Measurements from ENCODE around the gene FBXO48. TPM values are rescaled to one million over a fixed set of nuclear protein-coding genes. Genes with fewer than 3 reads are reported as not detected.

FBXO48 gene
- total and polyA plus RNA-seq, 2 experiments from 2014 or later = 1.1 to 1.3 TPM

DNA sequence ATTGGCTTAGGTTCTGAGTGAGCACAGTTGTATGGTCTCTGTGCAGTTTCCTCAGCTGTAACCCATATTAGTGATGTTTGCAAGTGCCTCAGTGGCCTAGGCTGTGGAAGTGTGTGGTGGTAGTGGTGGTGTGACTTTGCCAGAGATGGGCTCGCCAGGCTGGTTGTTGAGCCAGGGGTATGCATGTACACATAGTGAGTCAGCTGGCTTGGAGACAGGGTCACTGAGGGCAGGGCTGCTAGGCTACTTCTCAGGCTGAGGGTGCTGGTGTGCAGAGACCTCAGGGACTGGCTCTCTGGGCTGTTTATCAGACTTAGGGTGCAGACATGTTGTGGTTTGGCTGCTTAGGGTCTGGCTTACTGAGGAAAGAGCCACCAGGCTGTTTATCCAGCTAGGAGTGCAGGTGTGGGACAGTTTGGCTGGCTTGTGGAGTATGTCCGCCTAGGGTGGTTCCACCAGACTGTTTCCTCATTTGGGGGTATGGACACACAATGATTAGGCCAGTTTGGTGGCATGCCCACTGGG is 15.3 kb upstream of the FBXO48 start:
- Histone ChIP-seq H3K9me2 (ENCODE audit: insufficient read depth) (no peaks in the 10 kb centered on the region; the same call in 1 of the 2 replicates), H3K79me2 (replicated peaks; ENCODE audit: insufficient read depth) (peaks cover 6% of the 10 kb centered on the region; the same call in 1 of the 2 replicates), H3K4me1 (ENCODE audit: insufficient read depth) (no peaks in the 10 kb centered on the region), H4K20me1 (replicated peaks; ENCODE audit: insufficient read depth) (no peaks in the 10 kb centered on the region), H3K4me2 (no peak overlapping the region), H3K4me3 (no peak overlapping the region), H2AFZ (no peak overlapping the region), H3K27me3 (ENCODE audit: insufficient read depth) (no peaks in the 10 kb centered on the region), H3F3A (replicated peaks; ENCODE audit: low read depth) (no peaks in the 10 kb centered on the region), H3K27ac (ENCODE audit: low read depth) (no peak overlapping the region), H3K36me3 (ENCODE audit: insufficient read depth) (no peaks in the 10 kb centered on the region)
- Mint-ChIP-seq H3K27me3 (ENCODE audit: insufficient read depth, low read depth, poor library complexity) (no peaks in the 10 kb centered on the region), H3K9me3 (no peaks in the 10 kb centered on the region), H3K4me1 (peaks cover 8% of the 10 kb centered on the region; the same call in 2 of the 3 replicates), H3K36me3 (ENCODE audit: low read depth) (no peaks in the 10 kb centered on the region), H3K4me3 (no peak overlapping the region), H3K27ac (no peak overlapping the region)
- TF ChIP-seq ZNF114 (CRISPR knock-in tag; IDR thresholded peaks at IDR 0.05) (no peak), POLR2AphosphoS5 (IDR thresholded peaks at IDR 0.05; ENCODE audit: low read depth) (no peak), JUNB (IDR thresholded peaks at IDR 0.05; ENCODE audit: unreplicated experiment) (no peak), EZH2 (IDR thresholded peaks at IDR 0.05; ENCODE audit: low read depth, unreplicated experiment) (no peak), NANOG (IDR thresholded peaks at IDR 0.05; ENCODE audit: borderline replicate concordance) (no peak), EZH2phosphoT487 (IDR thresholded peaks at IDR 0.05; ENCODE audit: unreplicated experiment) (no peak), CREB1 (CRISPR knock-in tag; IDR thresholded peaks at IDR 0.05; ENCODE audit: low read depth) (no peak)
- TF ChIP-seq, protein P1, sequence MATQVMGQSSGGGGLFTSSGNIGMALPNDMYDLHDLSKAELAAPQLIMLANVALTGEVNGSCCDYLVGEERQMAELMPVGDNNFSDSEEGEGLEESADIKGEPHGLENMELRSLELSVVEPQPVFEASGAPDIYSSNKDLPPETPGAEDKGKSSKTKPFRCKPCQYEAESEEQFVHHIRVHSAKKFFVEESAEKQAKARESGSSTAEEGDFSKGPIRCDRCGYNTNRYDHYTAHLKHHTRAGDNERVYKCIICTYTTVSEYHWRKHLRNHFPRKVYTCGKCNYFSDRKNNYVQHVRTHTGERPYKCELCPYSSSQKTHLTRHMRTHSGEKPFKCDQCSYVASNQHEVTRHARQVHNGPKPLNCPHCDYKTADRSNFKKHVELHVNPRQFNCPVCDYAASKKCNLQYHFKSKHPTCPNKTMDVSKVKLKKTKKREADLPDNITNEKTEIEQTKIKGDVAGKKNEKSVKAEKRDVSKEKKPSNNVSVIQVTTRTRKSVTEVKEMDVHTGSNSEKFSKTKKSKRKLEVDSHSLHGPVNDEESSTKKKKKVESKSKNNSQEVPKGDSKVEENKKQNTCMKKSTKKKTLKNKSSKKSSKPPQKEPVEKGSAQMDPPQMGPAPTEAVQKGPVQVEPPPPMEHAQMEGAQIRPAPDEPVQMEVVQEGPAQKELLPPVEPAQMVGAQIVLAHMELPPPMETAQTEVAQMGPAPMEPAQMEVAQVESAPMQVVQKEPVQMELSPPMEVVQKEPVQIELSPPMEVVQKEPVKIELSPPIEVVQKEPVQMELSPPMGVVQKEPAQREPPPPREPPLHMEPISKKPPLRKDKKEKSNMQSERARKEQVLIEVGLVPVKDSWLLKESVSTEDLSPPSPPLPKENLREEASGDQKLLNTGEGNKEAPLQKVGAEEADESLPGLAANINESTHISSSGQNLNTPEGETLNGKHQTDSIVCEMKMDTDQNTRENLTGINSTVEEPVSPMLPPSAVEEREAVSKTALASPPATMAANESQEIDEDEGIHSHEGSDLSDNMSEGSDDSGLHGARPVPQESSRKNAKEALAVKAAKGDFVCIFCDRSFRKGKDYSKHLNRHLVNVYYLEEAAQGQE (IDR thresholded peaks at IDR 0.05; ENCODE audit: unreplicated experiment) = no peak
- TF ChIP-seq, protein P2, sequence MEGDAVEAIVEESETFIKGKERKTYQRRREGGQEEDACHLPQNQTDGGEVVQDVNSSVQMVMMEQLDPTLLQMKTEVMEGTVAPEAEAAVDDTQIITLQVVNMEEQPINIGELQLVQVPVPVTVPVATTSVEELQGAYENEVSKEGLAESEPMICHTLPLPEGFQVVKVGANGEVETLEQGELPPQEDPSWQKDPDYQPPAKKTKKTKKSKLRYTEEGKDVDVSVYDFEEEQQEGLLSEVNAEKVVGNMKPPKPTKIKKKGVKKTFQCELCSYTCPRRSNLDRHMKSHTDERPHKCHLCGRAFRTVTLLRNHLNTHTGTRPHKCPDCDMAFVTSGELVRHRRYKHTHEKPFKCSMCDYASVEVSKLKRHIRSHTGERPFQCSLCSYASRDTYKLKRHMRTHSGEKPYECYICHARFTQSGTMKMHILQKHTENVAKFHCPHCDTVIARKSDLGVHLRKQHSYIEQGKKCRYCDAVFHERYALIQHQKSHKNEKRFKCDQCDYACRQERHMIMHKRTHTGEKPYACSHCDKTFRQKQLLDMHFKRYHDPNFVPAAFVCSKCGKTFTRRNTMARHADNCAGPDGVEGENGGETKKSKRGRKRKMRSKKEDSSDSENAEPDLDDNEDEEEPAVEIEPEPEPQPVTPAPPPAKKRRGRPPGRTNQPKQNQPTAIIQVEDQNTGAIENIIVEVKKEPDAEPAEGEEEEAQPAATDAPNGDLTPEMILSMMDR (conservative IDR thresholded peaks at IDR 0.05; ENCODE audit: low read depth in 2 of 2) = no peak
- DNase-seq (ENCODE audit: low spot score) (no peak), ATAC-seq (no peak)

DNA sequence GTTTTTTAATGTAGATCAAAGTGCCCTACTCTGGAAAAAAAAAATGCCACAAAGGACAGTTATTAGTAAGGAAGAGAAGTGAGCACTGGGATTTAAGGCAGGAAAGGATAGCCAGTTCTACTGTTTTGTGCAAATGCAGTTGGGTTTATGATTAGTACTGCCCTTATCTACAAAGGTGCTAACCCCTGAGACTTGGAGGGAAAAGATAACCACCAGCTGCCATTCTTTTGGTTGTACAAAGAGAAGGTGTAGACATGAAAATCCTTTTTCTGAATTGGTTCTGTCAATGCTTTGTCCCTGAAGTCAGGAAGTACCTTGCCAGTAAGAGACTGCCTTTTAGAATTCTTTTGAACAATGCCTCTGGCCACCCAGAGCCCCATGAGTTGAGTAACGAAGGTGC is 11.6 kb upstream of the FBXO48 start:
- H3K9me2 ChIP-seq (ENCODE audit: insufficient read depth) = no peaks in the 10 kb centered on the region; the same call in 1 of the 2 replicates
- H3K4me3 ChIP-seq = no peak overlapping the region
- ATAC-seq (no peak), DNase-seq (ENCODE audit: low spot score) (no peak)
- Mint-ChIP-seq H3K27me3 (ENCODE audit: insufficient read depth, low read depth, poor library complexity) (no peaks in the 10 kb centered on the region), H3K4me3 (no peak overlapping the region), H3K9me3 (no peaks in the 10 kb centered on the region), H3K36me3 (ENCODE audit: low read depth) (no peaks in the 10 kb centered on the region), H3K4me1 (peaks cover 8% of the 10 kb centered on the region; the same call in 2 of the 3 replicates), H3K27ac (no peak overlapping the region)
- no peak overlapping the region for H3K4me2 ChIP-seq
- no peaks in the 10 kb centered on the region for H3K4me1 ChIP-seq (ENCODE audit: insufficient read depth)
- no peak overlapping the region for H2AFZ ChIP-seq
- H3K27me3 ChIP-seq (ENCODE audit: insufficient read depth) = no peaks in the 10 kb centered on the region
- no peak overlapping the region for H3K27ac ChIP-seq (ENCODE audit: low read depth)
- H4K20me1 ChIP-seq (replicated peaks; ENCODE audit: insufficient read depth) = no peaks in the 10 kb centered on the region
- H3F3A ChIP-seq (replicated peaks; ENCODE audit: low read depth) = no peaks in the 10 kb centered on the region
- H3K79me2 ChIP-seq (replicated peaks; ENCODE audit: insufficient read depth) = peaks cover 6% of the 10 kb centered on the region; the same call in 1 of the 2 replicates
- H3K36me3 ChIP-seq (ENCODE audit: insufficient read depth) = no peaks in the 10 kb centered on the region
- no peak for TF ChIP-seq ZNF331 (CRISPR knock-in tag; IDR thresholded peaks at IDR 0.05; ENCODE audit: low read depth)
- TF ChIP-seq, protein P3, sequence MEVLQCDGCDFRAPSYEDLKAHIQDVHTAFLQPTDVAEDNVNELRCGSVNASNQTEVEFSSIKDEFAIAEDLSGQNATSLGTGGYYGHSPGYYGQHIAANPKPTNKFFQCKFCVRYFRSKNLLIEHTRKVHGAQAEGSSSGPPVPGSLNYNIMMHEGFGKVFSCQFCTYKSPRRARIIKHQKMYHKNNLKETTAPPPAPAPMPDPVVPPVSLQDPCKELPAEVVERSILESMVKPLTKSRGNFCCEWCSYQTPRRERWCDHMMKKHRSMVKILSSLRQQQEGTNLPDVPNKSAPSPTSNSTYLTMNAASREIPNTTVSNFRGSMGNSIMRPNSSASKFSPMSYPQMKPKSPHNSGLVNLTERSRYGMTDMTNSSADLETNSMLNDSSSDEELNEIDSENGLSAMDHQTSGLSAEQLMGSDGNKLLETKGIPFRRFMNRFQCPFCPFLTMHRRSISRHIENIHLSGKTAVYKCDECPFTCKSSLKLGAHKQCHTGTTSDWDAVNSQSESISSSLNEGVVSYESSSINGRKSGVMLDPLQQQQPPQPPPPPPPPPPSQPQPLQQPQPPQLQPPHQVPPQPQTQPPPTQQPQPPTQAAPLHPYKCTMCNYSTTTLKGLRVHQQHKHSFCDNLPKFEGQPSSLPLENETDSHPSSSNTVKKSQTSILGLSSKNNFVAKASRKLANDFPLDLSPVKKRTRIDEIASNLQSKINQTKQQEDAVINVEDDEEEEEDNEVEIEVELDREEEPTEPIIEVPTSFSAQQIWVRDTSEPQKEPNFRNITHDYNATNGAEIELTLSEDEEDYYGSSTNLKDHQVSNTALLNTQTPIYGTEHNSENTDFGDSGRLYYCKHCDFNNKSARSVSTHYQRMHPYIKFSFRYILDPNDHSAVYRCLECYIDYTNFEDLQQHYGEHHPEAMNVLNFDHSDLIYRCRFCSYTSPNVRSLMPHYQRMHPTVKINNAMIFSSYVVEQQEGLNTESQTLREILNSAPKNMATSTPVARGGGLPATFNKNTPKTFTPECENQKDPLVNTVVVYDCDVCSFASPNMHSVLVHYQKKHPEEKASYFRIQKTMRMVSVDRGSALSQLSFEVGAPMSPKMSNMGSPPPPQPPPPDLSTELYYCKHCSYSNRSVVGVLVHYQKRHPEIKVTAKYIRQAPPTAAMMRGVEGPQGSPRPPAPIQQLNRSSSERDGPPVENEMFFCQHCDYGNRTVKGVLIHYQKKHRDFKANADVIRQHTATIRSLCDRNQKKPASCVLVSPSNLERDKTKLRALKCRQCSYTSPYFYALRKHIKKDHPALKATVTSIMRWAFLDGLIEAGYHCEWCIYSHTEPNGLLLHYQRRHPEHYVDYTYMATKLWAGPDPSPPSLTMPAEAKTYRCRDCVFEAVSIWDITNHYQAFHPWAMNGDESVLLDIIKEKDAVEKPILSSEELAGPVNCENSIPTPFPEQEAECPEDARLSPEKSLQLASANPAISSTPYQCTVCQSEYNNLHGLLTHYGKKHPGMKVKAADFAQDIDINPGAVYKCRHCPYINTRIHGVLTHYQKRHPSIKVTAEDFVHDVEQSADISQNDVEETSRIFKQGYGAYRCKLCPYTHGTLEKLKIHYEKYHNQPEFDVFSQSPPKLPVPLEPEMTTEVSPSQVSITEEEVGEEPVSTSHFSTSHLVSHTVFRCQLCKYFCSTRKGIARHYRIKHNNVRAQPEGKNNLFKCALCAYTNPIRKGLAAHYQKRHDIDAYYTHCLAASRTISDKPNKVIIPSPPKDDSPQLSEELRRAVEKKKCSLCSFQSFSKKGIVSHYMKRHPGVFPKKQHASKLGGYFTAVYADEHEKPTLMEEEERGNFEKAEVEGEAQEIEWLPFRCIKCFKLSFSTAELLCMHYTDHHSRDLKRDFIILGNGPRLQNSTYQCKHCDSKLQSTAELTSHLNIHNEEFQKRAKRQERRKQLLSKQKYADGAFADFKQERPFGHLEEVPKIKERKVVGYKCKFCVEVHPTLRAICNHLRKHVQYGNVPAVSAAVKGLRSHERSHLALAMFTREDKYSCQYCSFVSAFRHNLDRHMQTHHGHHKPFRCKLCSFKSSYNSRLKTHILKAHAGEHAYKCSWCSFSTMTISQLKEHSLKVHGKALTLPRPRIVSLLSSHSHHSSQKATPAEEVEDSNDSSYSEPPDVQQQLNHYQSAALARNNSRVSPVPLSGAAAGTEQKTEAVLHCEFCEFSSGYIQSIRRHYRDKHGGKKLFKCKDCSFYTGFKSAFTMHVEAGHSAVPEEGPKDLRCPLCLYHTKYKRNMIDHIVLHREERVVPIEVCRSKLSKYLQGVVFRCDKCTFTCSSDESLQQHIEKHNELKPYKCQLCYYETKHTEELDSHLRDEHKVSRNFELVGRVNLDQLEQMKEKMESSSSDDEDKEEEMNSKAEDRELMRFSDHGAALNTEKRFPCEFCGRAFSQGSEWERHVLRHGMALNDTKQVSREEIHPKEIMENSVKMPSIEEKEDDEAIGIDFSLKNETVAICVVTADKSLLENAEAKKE (CRISPR knock-in tag; IDR thresholded peaks at IDR 0.05) = no peak
- no peak for TF ChIP-seq CREB1 (CRISPR knock-in tag; IDR thresholded peaks at IDR 0.05; ENCODE audit: low read depth)
